Measurements from ENCODE around the gene MYO5A. TPM values are rescaled to one million over a fixed set of nuclear protein-coding genes. Genes with fewer than 3 reads are reported as not detected.

MYO5A gene
- total and polyA plus RNA-seq, 2 donors (not counting 3 experiments of a cell fraction or from before 2014, with no cell fraction given): 31.9 to 91.9 TPM

GRCh38 chr15:52441841-52442240 is 86.8 kb downstream of the MYO5A start:
- H3K9me3 ChIP-seq (replicated peaks; ENCODE audit: control insufficient read depth, insufficient read depth, low read length): no peaks in the 10 kb centered on the region
- H2AFZ ChIP-seq (ENCODE audit: low read depth, low read length): no peak overlapping the region
- intact Hi-C loops (cut with micrococcal nuclease) (no loop called here), dilution Hi-C loops (cut with MboI; ENCODE audit: extremely low pct_ligation_motif_present, low sequenced_read_pairs) (no loop called here)
- no peaks in the 10 kb centered on the region for H4K20me1 ChIP-seq (replicated peaks; ENCODE audit: control insufficient read depth, extremely low read depth, insufficient read depth, low read length)
- ChIA-PET CTCF (interaction anchor here (1.3 to 1.8 kb wide), 2 partner anchors 40 to 46 kb away, joined by 3 to 5 read pairs; no protein-coding TSS in a partner anchor), POLR2A (no interaction called here)
- peaks cover 66% of the 10 kb centered on the region for H3K79me2 ChIP-seq (ENCODE audit: control insufficient read depth, insufficient read depth, low read length)
- no peak overlapping the region for H3K9ac ChIP-seq (replicated peaks; ENCODE audit: extremely low read depth, insufficient read depth, low read length)
- H3K36me3 ChIP-seq (ENCODE audit: control insufficient read depth in 2 of 2, extremely low read depth in 1 of 2, insufficient read depth in 2 of 2, low read length in 2 of 2): no peaks in the 10 kb centered on the region
- DNase-seq (ENCODE audit: low read depth, low spot score) (no peak), FAIRE-seq (no peak)
- H3K4me1 ChIP-seq (ENCODE audit: control insufficient read depth, extremely low read depth, insufficient read depth, low read length): no peaks in the 10 kb centered on the region
- no peak overlapping the region for H3K27ac ChIP-seq (ENCODE audit: insufficient read depth, low read depth, low read length)
- no peak overlapping the region for H3K4me3 ChIP-seq (replicated peaks in 1 of 3; ENCODE audit: insufficient read depth in 1 of 3, low read depth in 1 of 3, low read length in 3 of 3)
- H3K27me3 ChIP-seq (ENCODE audit: control insufficient read depth in 2 of 2, insufficient read depth in 2 of 2, low read length in 2 of 2): no peaks in the 10 kb centered on the region
- H3K9me1 ChIP-seq (replicated peaks; ENCODE audit: control insufficient read depth, extremely low read depth, insufficient read depth, low read length): no peaks in the 10 kb centered on the region
- no TSS peak for BruUV-seq (replicated peaks)
- H3K4me2 ChIP-seq (ENCODE audit: insufficient read depth, low read length): no peak overlapping the region
- no peak for TF ChIP-seq POLR2A (IDR thresholded peaks at IDR 0.05; ENCODE audit: low read depth, low read length)
- TF ChIP-seq FOS (IDR thresholded peaks at IDR 0.05; ENCODE audit: borderline replicate concordance, insufficient read depth, low read length): no peak
- no peak for TF ChIP-seq CTCF (IDR thresholded peaks at IDR 0.05; ENCODE audit: extremely low read depth in 1 of 2, insufficient read depth in 1 of 2, low read depth in 1 of 2, low read length in 2 of 2)
- TF ChIP-seq MAX (IDR thresholded peaks at IDR 0.05; ENCODE audit: insufficient read depth, insufficient read length): no peak
- TF ChIP-seq GATA2 (IDR thresholded peaks at IDR 0.05; ENCODE audit: insufficient read depth, insufficient read length, low read depth, low read length): no peak
- TF ChIP-seq EZH2 (IDR thresholded peaks at IDR 0.05; ENCODE audit: borderline replicate concordance, low read depth, low read length, severe bottlenecking): no peak
- no peak for TF ChIP-seq POLR2AphosphoS5 (IDR thresholded peaks at IDR 0.05; ENCODE audit: insufficient read depth, low read depth, low read length)
- TF ChIP-seq MYC (IDR thresholded peaks at IDR 0.05; ENCODE audit: low read depth, low read length): no peak
- no peak for TF ChIP-seq JUN (IDR thresholded peaks at IDR 0.05; ENCODE audit: borderline replicate concordance, insufficient read depth, insufficient read length, low read depth)

Data from endothelial cell of umbilical vein (primary cell).